Measurements from ENCODE around the gene FARSB. TPM values are rescaled to one million over a fixed set of nuclear protein-coding genes. Genes with fewer than 3 reads are reported as not detected.

Gene FARSB
- total RNA-seq, 1 experiment from 2014 or later: 50.7 TPM

DNA sequence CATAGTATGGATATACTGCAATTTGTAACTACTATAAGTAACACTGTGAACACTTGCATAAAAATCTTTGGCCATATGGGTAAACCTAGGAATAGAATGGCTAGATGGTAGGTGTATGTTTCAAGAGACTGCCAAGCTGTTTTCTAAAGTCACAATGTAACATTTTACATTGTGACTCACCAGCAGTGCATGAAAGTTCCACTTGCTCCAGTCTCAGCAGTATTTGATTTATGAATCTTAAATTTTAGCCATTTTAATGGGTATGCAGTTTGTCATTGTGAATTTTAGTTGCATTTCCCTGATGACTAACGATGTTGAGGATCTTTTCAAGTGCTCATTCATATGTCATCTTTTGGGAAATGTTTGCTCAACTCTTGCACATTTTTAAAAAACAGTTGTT is 86.1 kb downstream of the FARSB start:
- no TSS peak for BruUV-seq (replicated peaks)
- Histone ChIP-seq H3K27me3 (ENCODE audit: insufficient read depth, low read length) (no peaks in the 10 kb centered on the region), H3K79me2 (ENCODE audit: insufficient read depth, low read length) (no peaks in the 10 kb centered on the region), H3K4me1 (ENCODE audit: control insufficient read depth in 1 of 2, insufficient read depth in 2 of 2, low read length in 2 of 2) (peaks cover 3 to 8% of the 10 kb centered on the region in 2 experiments; a peak in 1 of 4 replicates), H2AFZ (ENCODE audit: low read depth, low read length, poor library complexity, severe bottlenecking) (no peak overlapping the region), H4K20me1 (ENCODE audit: insufficient read depth) (no peaks in the 10 kb centered on the region), H3K9me3 (ENCODE audit: control insufficient read depth in 1 of 2, insufficient read depth in 1 of 2, low read depth in 1 of 2, low read length in 2 of 2) (no peaks in the 10 kb centered on the region), H3K4me3 (replicated peaks in 1 of 2; ENCODE audit: low read depth in 1 of 2, low read length in 2 of 2) (no peak overlapping the region), H3K9me2 (ENCODE audit: insufficient read depth) (no peaks in the 10 kb centered on the region), H3K4me2 (ENCODE audit: low read length) (no peak overlapping the region), H3K9ac (ENCODE audit: low read length) (no peak overlapping the region), H3K36me3 (ENCODE audit: control insufficient read depth in 1 of 2, insufficient read depth in 2 of 2, low read length in 2 of 2) (peaks cover 6 to 15% of the 10 kb centered on the region in 2 experiments; a peak in 3 of 4 replicates), H3K27ac (ENCODE audit: low read depth, low read length) (no peak overlapping the region)
- ChIA-PET CTCF (interaction anchor here (1.5 kb wide), 1 partner anchor 252 kb away, joined by 4 read pairs; no protein-coding TSS in a partner anchor), POLR2A (no interaction called here), RAD21 (ENCODE audit: low non-redundant PET in 1 of 2, low total read pairs in 2 of 2, uncharacterized antibody in 2 of 2, unreplicated experiment in 2 of 2) (no interaction called here)
- ATAC-seq (no peak), DNase-seq (ENCODE audit: low read depth, low spot score) (no peak)
- no peak for TF ChIP-seq CBX3 (IDR thresholded peaks at IDR 0.05; ENCODE audit: low read depth)
- intact Hi-C loops (cut with micrococcal nuclease): no loop called here

- intact Hi-C loops (cut with micrococcal nuclease): no loop called here
- no peak overlapping the region for H3K4me2 ChIP-seq (ENCODE audit: low read length)
- ATAC-seq (no peak), DNase-seq (ENCODE audit: low read depth, low spot score) (no peak)
- no peak overlapping the region for H3K27ac ChIP-seq (ENCODE audit: low read depth, low read length)
- no TSS peak for BruUV-seq (replicated peaks)
- RAD21 ChIA-PET (ENCODE audit: low non-redundant PET in 1 of 2, low total read pairs in 2 of 2, uncharacterized antibody in 2 of 2, unreplicated experiment in 2 of 2): no interaction called here
- no peaks in the 10 kb centered on the region for H3K27me3 ChIP-seq (ENCODE audit: insufficient read depth, low read length)
- CTCF ChIA-PET: no interaction called here
- no peak overlapping the region for H2AFZ ChIP-seq (ENCODE audit: low read depth, low read length, poor library complexity, severe bottlenecking)
- no peaks in the 10 kb centered on the region for H3K79me2 ChIP-seq (ENCODE audit: insufficient read depth, low read length)
- peaks cover 6 to 15% of the 10 kb centered on the region in 2 experiments; a peak in 3 of 4 replicates for H3K36me3 ChIP-seq (ENCODE audit: control insufficient read depth in 1 of 2, insufficient read depth in 2 of 2, low read length in 2 of 2)
- H3K9ac ChIP-seq (ENCODE audit: low read length): no peak overlapping the region
- H3K4me3 ChIP-seq (replicated peaks in 1 of 2; ENCODE audit: low read depth in 1 of 2, low read length in 2 of 2): no peak overlapping the region
- POLR2A ChIA-PET: interaction anchor here (0.6 kb wide), 1 partner anchor 602 kb away, joined by 4 read pairs; no protein-coding TSS in a partner anchor
- no peaks in the 10 kb centered on the region for H3K9me2 ChIP-seq (ENCODE audit: insufficient read depth)
- TF ChIP-seq SP1 (IDR thresholded peaks at IDR 0.05; ENCODE audit: low read depth) (no peak), CTCF (IDR thresholded peaks at IDR 0.05 in 2 of 3, conservative IDR thresholded peaks at IDR 0.05 in 1 of 3; ENCODE audit: borderline replicate concordance in 1 of 3, insufficient read depth in 1 of 3, low read depth in 2 of 3, low read length in 2 of 3) (no peak), CEBPB (IDR thresholded peaks at IDR 0.05; ENCODE audit: low read depth) (no peak), RAD21 (IDR thresholded peaks at IDR 0.05; ENCODE audit: low read depth) (no peak)
- TF ChIP-seq, protein P1, sequence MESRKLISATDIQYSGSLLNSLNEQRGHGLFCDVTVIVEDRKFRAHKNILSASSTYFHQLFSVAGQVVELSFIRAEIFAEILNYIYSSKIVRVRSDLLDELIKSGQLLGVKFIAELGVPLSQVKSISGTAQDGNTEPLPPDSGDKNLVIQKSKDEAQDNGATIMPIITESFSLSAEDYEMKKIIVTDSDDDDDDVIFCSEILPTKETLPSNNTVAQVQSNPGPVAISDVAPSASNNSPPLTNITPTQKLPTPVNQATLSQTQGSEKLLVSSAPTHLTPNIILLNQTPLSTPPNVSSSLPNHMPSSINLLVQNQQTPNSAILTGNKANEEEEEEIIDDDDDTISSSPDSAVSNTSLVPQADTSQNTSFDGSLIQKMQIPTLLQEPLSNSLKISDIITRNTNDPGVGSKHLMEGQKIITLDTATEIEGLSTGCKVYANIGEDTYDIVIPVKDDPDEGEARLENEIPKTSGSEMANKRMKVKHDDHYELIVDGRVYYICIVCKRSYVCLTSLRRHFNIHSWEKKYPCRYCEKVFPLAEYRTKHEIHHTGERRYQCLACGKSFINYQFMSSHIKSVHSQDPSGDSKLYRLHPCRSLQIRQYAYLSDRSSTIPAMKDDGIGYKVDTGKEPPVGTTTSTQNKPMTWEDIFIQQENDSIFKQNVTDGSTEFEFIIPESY (IDR thresholded peaks at IDR 0.05; ENCODE audit: extremely low read depth, insufficient replicate concordance, low read length): no peak
- no peaks in the 10 kb centered on the region for H4K20me1 ChIP-seq (ENCODE audit: insufficient read depth)
- H3K9me3 ChIP-seq (ENCODE audit: control insufficient read depth in 1 of 2, insufficient read depth in 1 of 2, low read depth in 1 of 2, low read length in 2 of 2): no peaks in the 10 kb centered on the region
- H3K4me1 ChIP-seq (ENCODE audit: control insufficient read depth in 1 of 2, insufficient read depth in 2 of 2, low read length in 2 of 2): peaks cover 3 to 8% of the 10 kb centered on the region in 2 experiments; a peak in 1 of 4 replicates
Observed at GRCh38 chr2:222568865-222569264, 87.0 kb downstream of the FARSB start.
